DND-41 (cell line): ENCODE measurements around the gene CTRL.

Experiments
- ATAC-seq: fragments of 200-7000 bp; cut with Tn5 transposase; 3 replicates; pipeline ENCODE4 v1.9.1; 2021; ENCODE audit warnings: low read depth; ENCODE audit not compliant: insufficient read depth
- DNase-seq: peaks from one replicate; pipeline ENCODE4 v3.0.0-alpha.2; 2020
- H2AFZ ChIP-seq: 2 replicates; pipeline ENCODE4 v1.6.0; 2012; ENCODE audit warnings: low read depth, low read length
- H3K27ac ChIP-seq: 2 replicates; pipeline ENCODE4 v1.5.1; 2012; ENCODE audit warnings: low read length, inconsistent platforms
- H3K27me3 ChIP-seq: fragments of 200-600 bp; sonication (generic); 2 replicates; pipeline ENCODE4 v1.6.0; 2012; ENCODE audit warnings: low read length, mild to moderate bottlenecking, inconsistent platforms; ENCODE audit not compliant: insufficient read depth, poor library complexity
- H3K36me3 ChIP-seq: 2 replicates; pipeline ENCODE4 v1.5.1; 2012; ENCODE audit warnings: low read length, inconsistent platforms; ENCODE audit not compliant: insufficient read depth
- H3K4me1 ChIP-seq: 2 replicates; pipeline ENCODE4 v1.5.1; 2012; ENCODE audit warnings: mild to moderate bottlenecking, low read length; ENCODE audit not compliant: insufficient read depth
- H3K4me2 ChIP-seq: 2 replicates; pipeline ENCODE4 v1.6.0; 2012; ENCODE audit warnings: mild to moderate bottlenecking, moderate library complexity, low read length, inconsistent platforms; ENCODE audit not compliant: insufficient read depth
- H3K4me3 ChIP-seq, 2 experiments: fragments of 200-600 bp in 1 of 2; shearing (Covaris generic) in 1 of 2; 2 replicates each; pipeline ENCODE4 v1.5.1; 2012 to 2016; ENCODE audit warnings: inconsistent platforms in 2 of 2, low read length in 2 of 2, mild to moderate bottlenecking in 2 of 2, low read depth in 1 of 2, moderate library complexity in 1 of 2
- H3K79me2 ChIP-seq: 2 replicates; pipeline ENCODE4 v1.6.0; 2012; ENCODE audit warnings: low read length, inconsistent platforms; ENCODE audit not compliant: insufficient read depth
- H3K9ac ChIP-seq: 2 replicates; pipeline ENCODE4 v1.6.0; 2012; ENCODE audit warnings: low read depth, mild to moderate bottlenecking, inconsistent platforms, low read length, moderate library complexity
- H3K9me3 ChIP-seq: 2 replicates; pipeline ENCODE4 v1.5.1; 2012; ENCODE audit warnings: low read length, moderate library complexity, mild to moderate bottlenecking, inconsistent platforms; ENCODE audit not compliant: insufficient read depth, severe bottlenecking
- H4K20me1 ChIP-seq: 2 replicates; pipeline ENCODE4 v1.6.0; 2012; ENCODE audit warnings: low read length; ENCODE audit not compliant: insufficient read depth
- CTCF ChIP-seq: IDR thresholded peaks from 2 replicates; pipeline ENCODE4 v1.5.1; 2012; ENCODE audit warnings: borderline replicate concordance, low read length, moderate library complexity, mild to moderate bottlenecking; ENCODE audit not compliant: poor library complexity, severe bottlenecking; ENCODE audit errors: extremely low read depth
- EZH2 ChIP-seq: IDR thresholded peaks from 3 replicates; pipeline ENCODE4 v1.6.1; 2012; ENCODE audit warnings: borderline replicate concordance, low read depth, mild to moderate bottlenecking, moderate library complexity, low read length, inconsistent platforms; ENCODE audit not compliant: severe bottlenecking

The CTRL gene

GRCh38 chr16:67922740-67923139 lies 8.9 kb downstream of the CTRL start:
- Histone ChIP-seq H3K27me3 (no peaks in the 10 kb centered on the region), H3K4me3 (no peak overlapping the region), H2AFZ (no peak overlapping the region), H3K4me2 (no peak overlapping the region), H3K27ac (no peak overlapping the region), H3K4me1 (no peaks in the 10 kb centered on the region), H3K36me3 (peaks cover 44% of the 10 kb centered on the region), H4K20me1 (peaks cover 47% of the 10 kb centered on the region), H3K9ac (no peak overlapping the region), H3K79me2 (peaks cover 25% of the 10 kb centered on the region), H3K9me3 (no peaks in the 10 kb centered on the region)
- TF ChIP-seq EZH2, result no peak
- no peak for TF ChIP-seq CTCF
- DNase-seq, result no peak
- no peak for ATAC-seq

- Histone ChIP-seq H3K27me3 (no peaks in the 10 kb centered on the region), H3K9ac (no peak overlapping the region), H3K4me1 (no peaks in the 10 kb centered on the region), H2AFZ (no peak overlapping the region), H3K9me3 (no peaks in the 10 kb centered on the region), H4K20me1 (peaks cover 48% of the 10 kb centered on the region), H3K79me2 (peaks cover 30% of the 10 kb centered on the region), H3K36me3 (peaks cover 44% of the 10 kb centered on the region), H3K27ac (no peak overlapping the region), H3K4me3 (no peak overlapping the region), H3K4me2 (no peak overlapping the region)
- TF ChIP-seq CTCF (no peak), EZH2 (no peak)
- DNase-seq, result no peak
- ATAC-seq, result no peak
These were observed 9.4 kb downstream of the CTRL start for GRCh38 chr16:67922221-67922620.

GRCh38 chr16:67919622-67920221 lies 11.9 kb downstream of the CTRL start:
- H3K4me1 ChIP-seq, result no peaks in the 10 kb centered on the region
- H3K79me2 ChIP-seq, result peaks cover 39% of the 10 kb centered on the region
- peaks cover 52% of the 10 kb centered on the region for H4K20me1 ChIP-seq
- 0 out of 3 replicates have a peak, but pooled peaks have one; percentile 41 for ATAC-seq
- H3K9me3 ChIP-seq, result no peaks in the 10 kb centered on the region
- 0 out of 2 replicates have a peak overlapping the region, but pooled peaks have one; percentile 24 for H3K27ac ChIP-seq
- H3K4me2 ChIP-seq, result no peak overlapping the region
- H3K27me3 ChIP-seq, result no peaks in the 10 kb centered on the region
- no peak overlapping the region for H2AFZ ChIP-seq
- TF ChIP-seq EZH2, result no peak
- peak; percentile 34 for TF ChIP-seq CTCF
- H3K4me3 ChIP-seq, result no peak overlapping the region
- H3K9ac ChIP-seq, result no peak overlapping the region
- DNase-seq, result no peak
- peaks cover 59% of the 10 kb centered on the region for H3K36me3 ChIP-seq

DNA sequence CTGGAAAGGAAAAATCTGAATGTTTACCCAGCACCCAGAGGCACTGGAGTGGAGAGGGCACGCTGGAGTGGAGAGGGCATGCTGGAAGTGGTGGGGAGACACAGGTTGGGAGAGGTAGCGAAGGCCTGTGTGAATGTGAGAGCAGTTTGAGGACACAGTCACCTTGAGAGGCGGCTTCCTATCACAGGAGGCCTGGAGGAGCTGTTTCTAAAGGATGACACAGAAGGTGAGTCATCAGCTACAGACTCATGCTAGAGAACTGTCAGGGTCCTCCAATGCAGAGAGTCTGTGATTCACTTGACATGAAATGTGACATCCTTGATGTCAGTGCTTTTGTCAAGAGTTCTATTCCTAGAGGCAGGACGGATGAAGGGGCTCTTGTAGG lies 13.8 kb downstream of the CTRL start:
- H4K20me1 ChIP-seq, result peaks cover 38% of the 10 kb centered on the region
- H3K4me2 ChIP-seq, result no peak overlapping the region
- peaks cover 48% of the 10 kb centered on the region for H3K36me3 ChIP-seq
- H3K79me2 ChIP-seq, result peaks cover 36% of the 10 kb centered on the region
- no peaks in the 10 kb centered on the region for H3K27me3 ChIP-seq
- no peak for ATAC-seq
- no peaks in the 10 kb centered on the region for H3K9me3 ChIP-seq
- no peak overlapping the region for H2AFZ ChIP-seq
- no peak overlapping the region for H3K9ac ChIP-seq
- TF ChIP-seq EZH2, result no peak
- TF ChIP-seq CTCF, result no peak
- H3K4me3 ChIP-seq, result no peak overlapping the region
- DNase-seq, result no peak
- H3K4me1 ChIP-seq, result no peaks in the 10 kb centered on the region
- no peak overlapping the region; the same call in 1 of the 2 replicates for H3K27ac ChIP-seq
